ENCODE measurements around the gene CALHM4. TPM values are rescaled to one million over a fixed set of nuclear protein-coding genes. Genes with fewer than 3 reads are reported as not detected.

Gene CALHM4
- not detected for total RNA-seq
- total RNA-seq (2013): not detected

GRCh38 chr6:116553451-116553850 is at the start of gene CALHM4:
TSS of gene CALHM4 (plus strand) at chr6:116553751. CDS start at chr6:116553794, 43 bp downstream.
- no peaks in the 10 kb centered on the region for H3K4me1 ChIP-seq (ENCODE audit: control insufficient read depth, insufficient read depth, low read length)
- H3K27ac ChIP-seq (ENCODE audit: low read length): no peak within 1 kb of the TSS
- no peaks in the 10 kb centered on the region for H3K36me3 Mint-ChIP-seq
- no peak for TF ChIP-seq CTCF (IDR thresholded peaks at IDR 0.05)
- no peak within 1 kb of the TSS for H3K4me3 Mint-ChIP-seq
- ATAC-seq (no peak), DNase-seq (no peak)
- H3K9me3 Mint-ChIP-seq: no peaks in the 10 kb centered on the region
- H3K4me3 ChIP-seq (ENCODE audit: low read length): no peak within 1 kb of the TSS
- no peaks in the 10 kb centered on the region for H3K4me1 Mint-ChIP-seq
- no peaks in the 10 kb centered on the region for H3K27me3 ChIP-seq (ENCODE audit: control insufficient read depth, insufficient read depth, low read length)
- no peaks in the 10 kb centered on the region for H3K36me3 ChIP-seq (ENCODE audit: control insufficient read depth, insufficient read depth, low read length)
- H3K27me3 Mint-ChIP-seq (ENCODE audit: low read depth in 2 of 2): peaks cover 18 to 35% of the 10 kb centered on the region in 2 donors
- no peaks in the 10 kb centered on the region for H3K9me3 ChIP-seq (ENCODE audit: control insufficient read depth, insufficient read depth, low read length)
- H3K27ac Mint-ChIP-seq: no peak within 1 kb of the TSS
- intact Hi-C loops (cut with micrococcal nuclease): no loop called here

- no peak for TF ChIP-seq CTCF (IDR thresholded peaks at IDR 0.05)
- no peak for ATAC-seq
Measured at GRCh38 chr6:116507324-116507723, 46.2 kb upstream of the CALHM4 start.

GRCh38 chr6:116508527-116508926 is 45.0 kb upstream of the CALHM4 start:
- Histone ChIP-seq H3K36me3 (ENCODE audit: control insufficient read depth, insufficient read depth, low read length) (no peaks in the 10 kb centered on the region), H3K27me3 (ENCODE audit: control insufficient read depth, insufficient read depth, low read length) (no peaks in the 10 kb centered on the region), H3K9me3 (ENCODE audit: control insufficient read depth, insufficient read depth, low read length) (no peaks in the 10 kb centered on the region), H3K4me3 (ENCODE audit: low read length) (no peak overlapping the region), H3K4me1 (ENCODE audit: control insufficient read depth, insufficient read depth, low read length) (no peaks in the 10 kb centered on the region), H3K27ac (ENCODE audit: low read length) (no peak overlapping the region)
- no peak for TF ChIP-seq CTCF (IDR thresholded peaks at IDR 0.05)
- intact Hi-C loops (cut with micrococcal nuclease): no loop called here
- no peaks in the 10 kb centered on the region for H3K36me3 Mint-ChIP-seq
- H3K27me3 Mint-ChIP-seq (ENCODE audit: low read depth in 2 of 2): peaks cover 12 to 19% of the 10 kb centered on the region in 2 donors
- ATAC-seq (no peak), DNase-seq (no peak)
- H3K4me3 Mint-ChIP-seq: no peak overlapping the region
- H3K4me1 Mint-ChIP-seq: no peaks in the 10 kb centered on the region
- H3K9me3 Mint-ChIP-seq: peaks cover 0 to 3% of the 10 kb centered on the region in 2 donors
- no peak overlapping the region for H3K27ac Mint-ChIP-seq

More at GRCh38 chr6:116507324-116507723, 46.2 kb upstream of the CALHM4 start:
- no peaks in the 10 kb centered on the region for H3K9me3 ChIP-seq (ENCODE audit: control insufficient read depth, insufficient read depth, low read length)
- H3K9me3 Mint-ChIP-seq: peaks cover 0 to 3% of the 10 kb centered on the region in 2 donors
- DNase-seq: no peak
- H3K27ac Mint-ChIP-seq: no peak overlapping the region
- H3K4me1 Mint-ChIP-seq: no peaks in the 10 kb centered on the region
- intact Hi-C loops (cut with micrococcal nuclease): no loop called here
- H3K4me1 ChIP-seq (ENCODE audit: control insufficient read depth, insufficient read depth, low read length): no peaks in the 10 kb centered on the region
- H3K36me3 ChIP-seq (ENCODE audit: control insufficient read depth, insufficient read depth, low read length): no peaks in the 10 kb centered on the region
- no peak overlapping the region for H3K27ac ChIP-seq (ENCODE audit: low read length)
- no peaks in the 10 kb centered on the region for H3K27me3 ChIP-seq (ENCODE audit: control insufficient read depth, insufficient read depth, low read length)
- no peak overlapping the region for H3K4me3 Mint-ChIP-seq
- peaks cover 15% of the 10 kb centered on the region in 2 donors for H3K27me3 Mint-ChIP-seq (ENCODE audit: low read depth in 2 of 2)
- no peaks in the 10 kb centered on the region for H3K36me3 Mint-ChIP-seq
- 94% methylated on average over 3 of the region's 3 CpGs for WGBS (ENCODE audit: insufficient coverage)
- H3K4me3 ChIP-seq (ENCODE audit: low read length): no peak overlapping the region

GRCh38 chr6:116511424-116512110 is 42.0 kb upstream of the CALHM4 start, which contains the start of gene CALHM5:
TSS of gene CALHM5 (plus strand) at chr6:116511639. CDS start at chr6:116511697, 58 bp downstream.
- no peaks in the 10 kb centered on the region for H3K36me3 ChIP-seq (ENCODE audit: control insufficient read depth, insufficient read depth, low read length)
- no peaks in the 10 kb centered on the region for H3K9me3 ChIP-seq (ENCODE audit: control insufficient read depth, insufficient read depth, low read length)
- H3K27ac ChIP-seq (ENCODE audit: low read length): no peak within 1 kb of the TSS
- no peak for DNase-seq
- 86% methylated on average over 10 of the region's 10 CpGs for WGBS (ENCODE audit: insufficient coverage)
- Mint-ChIP-seq H3K4me3 (no peak within 1 kb of the TSS), H3K9me3 (no peaks in the 10 kb centered on the region), H3K36me3 (no peaks in the 10 kb centered on the region), H3K4me1 (no peaks in the 10 kb centered on the region), H3K27me3 (ENCODE audit: low read depth in 2 of 2) (peaks cover 4 to 27% of the 10 kb centered on the region in 2 donors), H3K27ac (no peak within 1 kb of the TSS)
- intact Hi-C loops (cut with micrococcal nuclease): no loop called here
- ATAC-seq: no peak
- no peak within 1 kb of the TSS for H3K4me3 ChIP-seq (ENCODE audit: low read length)
- TF ChIP-seq CTCF (IDR thresholded peaks at IDR 0.05): no peak
- H3K4me1 ChIP-seq (ENCODE audit: control insufficient read depth, insufficient read depth, low read length): no peaks in the 10 kb centered on the region
- H3K27me3 ChIP-seq (ENCODE audit: control insufficient read depth, insufficient read depth, low read length): no peaks in the 10 kb centered on the region

Data from natural killer cell (primary cell).